HepG2 (cell line): ENCODE results near the gene MAVS. TPM values are rescaled to one million over a fixed set of nuclear protein-coding genes. Genes with fewer than 3 reads are reported as not detected.

Experiments used
- DRAP1 ChIP-seq: IDR thresholded peaks from 2 replicates; pipeline ENCODE4 v1.6.1; 2016; ENCODE audit warnings: missing genetic modification reagents, missing compliant biosample characterization
- FOXK1 ChIP-seq: sonication (generic); formaldehyde crosslinking; IDR thresholded peaks from 2 replicates; pipeline ENCODE4 v1.4.0; 2020; ENCODE audit warnings: low read depth, missing genetic modification reagents, borderline replicate concordance
- JUND ChIP-seq: sonication (generic); formaldehyde crosslinking; IDR thresholded peaks from 2 replicates; pipeline ENCODE4 v1.8.0; 2022; ENCODE audit warnings: mild to moderate bottlenecking, missing genetic modification reagents
- KDM1A ChIP-seq: IDR thresholded peaks from 2 replicates; pipeline ENCODE4 v1.6.1; 2016; ENCODE audit warnings: missing compliant biosample characterization
- NFE2L2 ChIP-seq: fragments of 150-350 bp; IDR thresholded peaks from 2 replicates; pipeline ENCODE4 v1.6.1; 2014; ENCODE audit warnings: low read length
- REXO4 ChIP-seq: sonication (generic); formaldehyde crosslinking; IDR thresholded peaks from 2 replicates; pipeline ENCODE4 v1.8.0; 2022; ENCODE audit warnings: missing genetic modification reagents, mild to moderate bottlenecking, borderline replicate concordance
- WIZ ChIP-seq: sonication (generic); formaldehyde crosslinking; IDR thresholded peaks from 2 replicates; pipeline ENCODE4 v1.5.1; 2020; ENCODE audit warnings: mild to moderate bottlenecking, missing genetic modification reagents
- ZBED4 ChIP-seq: sonication (generic); formaldehyde crosslinking; IDR thresholded peaks from 2 replicates; pipeline ENCODE4 v1.4.0; 2020; ENCODE audit warnings: missing genetic modification reagents, borderline replicate concordance
- ZBTB7A ChIP-seq: sonication (generic); formaldehyde crosslinking; IDR thresholded peaks from 2 replicates; pipeline ENCODE4 v1.8.0; 2022; ENCODE audit warnings: mild to moderate bottlenecking, missing genetic modification reagents
- ZKSCAN1 ChIP-seq: fragments of 150-350 bp; IDR thresholded peaks from 2 replicates; pipeline ENCODE4 v1.6.1; 2014; ENCODE audit warnings: low read length
- ZNF234 ChIP-seq: sonication (generic); formaldehyde crosslinking; conservative IDR thresholded peaks from 2 replicates; pipeline ENCODE4 v1.5.1; 2020; ENCODE audit warnings: mild to moderate bottlenecking, missing genetic modification reagents
- ZNF275 ChIP-seq: sonication (generic); formaldehyde crosslinking; IDR thresholded peaks from 2 replicates; pipeline ENCODE4 v1.8.0; 2022; ENCODE audit warnings: missing genetic modification reagents, mild to moderate bottlenecking, inconsistent platforms, borderline replicate concordance
- ZNF549 ChIP-seq: sonication (generic); formaldehyde crosslinking; IDR thresholded peaks from 2 replicates; pipeline ENCODE4 v1.5.0; 2020; ENCODE audit warnings: missing genetic modification reagents
- ZNF724P ChIP-seq: sonication (generic); formaldehyde crosslinking; IDR thresholded peaks from 2 replicates; pipeline ENCODE4 v1.8.0; 2022; ENCODE audit warnings: missing genetic modification reagents, borderline replicate concordance
- polyA plus RNA-seq, 8 experiments: library from polyadenylated mRNA; depleted of rRNA in 3 of 8; stranded (reverse) in 7 of 8; unstranded in 1 of 8; fragments of >200 nt; fragmentation: Illumina TruSeq in 4 of 8; extraction: Trizol in 4 of 8; gene quantifications; 2 replicates each; pipeline versions ENCODE4 v1.2.1 to v1.2.3, GENCODE V29; 2011 to 2016; ENCODE audit warnings: low read depth in 4 of 8, missing spikeins in 1 of 8, mixed read lengths in 1 of 8; ENCODE audit not compliant: insufficient read depth in 1 of 8
- total RNA-seq, 5 experiments: library from RNA; depleted of rRNA; stranded (reverse); fragments of >200 nt; fragmentation: Illumina TruSeq; extraction: Trizol; gene quantifications; 2 replicates each; pipeline ENCODE4 v1.2.3, GENCODE V29; 2016; ENCODE audit warnings: low read depth in 1 of 5
- TF ChIP-seq, protein P1 (sequence below): sonication (generic); formaldehyde crosslinking; IDR thresholded peaks from 2 replicates; pipeline ENCODE4 v1.5.1; 2020; ENCODE audit warnings: mild to moderate bottlenecking, missing genetic modification reagents, borderline replicate concordance
- TF ChIP-seq, protein P2 (sequence below): sonication (generic); formaldehyde crosslinking; IDR thresholded peaks from 2 replicates; pipeline ENCODE4 v1.5.0; 2020; ENCODE audit warnings: mild to moderate bottlenecking, missing genetic modification reagents

MAVS gene
- total and polyA plus RNA-seq, 2 of the 13 experiments (the other 11 are each of a cell fraction or from before 2014, with no cell fraction given) = 27.3 to 36.6 TPM

DNA sequence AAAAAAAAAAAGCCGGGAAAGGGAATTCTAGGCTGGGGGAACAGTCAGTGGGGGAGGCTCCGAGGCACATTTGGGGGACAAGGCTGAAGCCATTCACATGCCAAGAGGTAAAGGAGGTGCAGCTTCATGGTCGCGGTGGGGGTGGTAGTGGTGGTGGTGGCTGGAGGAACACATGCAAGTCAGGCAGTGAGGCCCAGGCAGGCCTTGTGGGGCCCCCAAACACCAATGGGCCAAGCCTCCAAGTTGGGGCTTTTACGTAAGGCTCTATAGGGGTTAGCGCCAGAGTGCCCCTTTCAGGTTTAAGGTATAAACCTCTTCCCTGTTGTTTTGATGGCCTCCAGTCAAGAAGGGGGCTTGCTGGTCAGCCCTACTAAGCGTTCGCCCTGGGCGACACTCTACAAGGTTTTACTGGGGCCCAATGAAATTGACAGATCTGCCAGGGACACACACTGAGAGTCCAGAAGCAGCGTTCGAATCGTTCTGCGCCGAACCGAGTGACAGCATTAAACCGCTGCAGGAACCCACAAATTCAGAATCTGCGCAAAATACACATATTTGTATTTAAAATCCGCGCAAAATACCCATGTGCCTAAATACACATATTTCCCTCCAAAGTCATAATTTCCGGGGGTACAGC, 27.1 kb upstream of the MAVS start (continued):
- TF ChIP-seq ZBED4 (CRISPR knock-in tag) (no peak), NFE2L2 (no peak), REXO4 (no peak), KDM1A (no peak), DRAP1 (CRISPR knock-in tag) (no peak), WIZ (CRISPR knock-in tag) (no peak), ZKSCAN1 (peak; percentile 95), ZNF275 (CRISPR knock-in tag) (no peak), ZNF724P (CRISPR knock-in tag) (0 out of 2 replicates have a peak, but pooled peaks have one; percentile 42), JUND (CRISPR knock-in tag) (no peak), ZNF549 (CRISPR knock-in tag) (no peak), ZNF234 (CRISPR knock-in tag) (no peak), ZBTB7A (CRISPR knock-in tag) (no peak), FOXK1 (CRISPR knock-in tag) (no peak)
- TF ChIP-seq, protein P1, sequence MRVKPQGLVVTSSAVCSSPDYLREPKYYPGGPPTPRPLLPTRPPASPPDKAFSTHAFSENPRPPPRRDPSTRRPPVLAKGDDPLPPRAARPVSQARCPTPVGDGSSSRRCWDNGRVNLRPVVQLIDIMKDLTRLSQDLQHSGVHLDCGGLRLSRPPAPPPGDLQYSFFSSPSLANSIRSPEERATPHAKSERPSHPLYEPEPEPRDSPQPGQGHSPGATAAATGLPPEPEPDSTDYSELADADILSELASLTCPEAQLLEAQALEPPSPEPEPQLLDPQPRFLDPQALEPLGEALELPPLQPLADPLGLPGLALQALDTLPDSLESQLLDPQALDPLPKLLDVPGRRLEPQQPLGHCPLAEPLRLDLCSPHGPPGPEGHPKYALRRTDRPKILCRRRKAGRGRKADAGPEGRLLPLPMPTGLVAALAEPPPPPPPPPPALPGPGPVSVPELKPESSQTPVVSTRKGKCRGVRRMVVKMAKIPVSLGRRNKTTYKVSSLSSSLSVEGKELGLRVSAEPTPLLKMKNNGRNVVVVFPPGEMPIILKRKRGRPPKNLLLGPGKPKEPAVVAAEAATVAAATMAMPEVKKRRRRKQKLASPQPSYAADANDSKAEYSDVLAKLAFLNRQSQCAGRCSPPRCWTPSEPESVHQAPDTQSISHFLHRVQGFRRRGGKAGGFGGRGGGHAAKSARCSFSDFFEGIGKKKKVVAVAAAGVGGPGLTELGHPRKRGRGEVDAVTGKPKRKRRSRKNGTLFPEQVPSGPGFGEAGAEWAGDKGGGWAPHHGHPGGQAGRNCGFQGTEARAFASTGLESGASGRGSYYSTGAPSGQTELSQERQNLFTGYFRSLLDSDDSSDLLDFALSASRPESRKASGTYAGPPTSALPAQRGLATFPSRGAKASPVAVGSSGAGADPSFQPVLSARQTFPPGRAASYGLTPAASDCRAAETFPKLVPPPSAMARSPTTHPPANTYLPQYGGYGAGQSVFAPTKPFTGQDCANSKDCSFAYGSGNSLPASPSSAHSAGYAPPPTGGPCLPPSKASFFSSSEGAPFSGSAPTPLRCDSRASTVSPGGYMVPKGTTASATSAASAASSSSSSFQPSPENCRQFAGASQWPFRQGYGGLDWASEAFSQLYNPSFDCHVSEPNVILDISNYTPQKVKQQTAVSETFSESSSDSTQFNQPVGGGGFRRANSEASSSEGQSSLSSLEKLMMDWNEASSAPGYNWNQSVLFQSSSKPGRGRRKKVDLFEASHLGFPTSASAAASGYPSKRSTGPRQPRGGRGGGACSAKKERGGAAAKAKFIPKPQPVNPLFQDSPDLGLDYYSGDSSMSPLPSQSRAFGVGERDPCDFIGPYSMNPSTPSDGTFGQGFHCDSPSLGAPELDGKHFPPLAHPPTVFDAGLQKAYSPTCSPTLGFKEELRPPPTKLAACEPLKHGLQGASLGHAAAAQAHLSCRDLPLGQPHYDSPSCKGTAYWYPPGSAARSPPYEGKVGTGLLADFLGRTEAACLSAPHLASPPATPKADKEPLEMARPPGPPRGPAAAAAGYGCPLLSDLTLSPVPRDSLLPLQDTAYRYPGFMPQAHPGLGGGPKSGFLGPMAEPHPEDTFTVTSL (CRISPR knock-in tag) = peak; percentile 62; the same call in 1 of the 2 replicates
- TF ChIP-seq, protein P2, sequence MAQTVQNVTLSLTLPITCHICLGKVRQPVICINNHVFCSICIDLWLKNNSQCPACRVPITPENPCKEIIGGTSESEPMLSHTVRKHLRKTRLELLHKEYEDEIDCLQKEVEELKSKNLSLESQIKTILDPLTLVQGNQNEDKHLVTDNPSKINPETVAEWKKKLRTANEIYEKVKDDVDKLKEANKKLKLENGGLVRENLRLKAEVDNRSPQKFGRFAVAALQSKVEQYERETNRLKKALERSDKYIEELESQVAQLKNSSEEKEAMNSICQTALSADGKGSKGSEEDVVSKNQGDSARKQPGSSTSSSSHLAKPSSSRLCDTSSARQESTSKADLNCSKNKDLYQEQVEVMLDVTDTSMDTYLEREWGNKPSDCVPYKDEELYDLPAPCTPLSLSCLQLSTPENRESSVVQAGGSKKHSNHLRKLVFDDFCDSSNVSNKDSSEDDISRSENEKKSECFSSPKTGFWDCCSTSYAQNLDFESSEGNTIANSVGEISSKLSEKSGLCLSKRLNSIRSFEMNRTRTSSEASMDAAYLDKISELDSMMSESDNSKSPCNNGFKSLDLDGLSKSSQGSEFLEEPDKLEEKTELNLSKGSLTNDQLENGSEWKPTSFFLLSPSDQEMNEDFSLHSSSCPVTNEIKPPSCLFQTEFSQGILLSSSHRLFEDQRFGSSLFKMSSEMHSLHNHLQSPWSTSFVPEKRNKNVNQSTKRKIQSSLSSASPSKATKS (CRISPR knock-in tag) = no peak
